Measurements from ENCODE around the gene SLIT3.

Gene SLIT3

DNA sequence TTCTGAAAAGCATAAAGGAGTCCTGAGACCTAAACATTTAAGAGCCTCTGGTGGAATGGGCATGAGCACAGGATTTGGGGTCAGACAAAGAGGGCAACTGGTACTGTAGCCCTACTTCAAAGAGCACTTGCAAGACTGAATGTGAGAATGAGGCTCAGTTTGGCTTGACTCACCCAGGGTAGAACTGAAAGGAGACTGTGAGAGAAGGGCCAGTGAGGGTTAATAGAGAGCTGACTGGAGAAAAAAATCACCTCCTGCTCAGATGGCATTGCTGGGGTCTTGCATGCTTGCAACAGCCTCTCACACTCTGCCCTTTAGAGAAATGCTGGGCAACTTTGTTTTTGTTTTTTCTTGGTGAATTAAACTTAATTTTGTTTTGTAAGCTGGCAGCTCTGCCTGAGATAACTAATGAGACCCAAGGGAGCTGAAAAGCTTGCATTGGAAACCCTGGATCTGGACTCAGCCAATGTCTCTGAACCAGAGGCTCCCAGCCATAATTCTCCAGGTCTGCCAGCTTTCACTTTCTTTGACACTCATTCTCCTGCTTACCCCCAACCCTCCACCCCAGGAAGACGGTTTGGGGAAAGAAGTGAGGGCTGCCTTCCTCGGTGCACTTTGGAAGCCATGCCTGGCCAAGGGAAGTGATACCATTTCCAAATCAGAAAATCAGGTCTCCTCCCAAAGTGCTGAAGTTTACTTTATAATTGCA, 560.7 kb downstream of the SLIT3 start:
- H3K4me3 ChIP-seq (IDR thresholded peaks at IDR 0.05; ENCODE audit: insufficient read depth, low read depth, low read length) = no peak overlapping the region
- no peaks in the 10 kb centered on the region for H3K4me1 ChIP-seq (ENCODE audit: low read depth, poor library complexity, severe bottlenecking)
- no peak overlapping the region for H2AFZ ChIP-seq (ENCODE audit: low read depth)
- no peak for TF ChIP-seq CTCF (conservative IDR thresholded peaks at IDR 0.05; ENCODE audit: low read depth, low read length)
- no peaks in the 10 kb centered on the region for H3K79me2 ChIP-seq (ENCODE audit: insufficient read depth, low read depth)
- H3K9ac ChIP-seq = no peak overlapping the region
- H3K36me3 ChIP-seq (ENCODE audit: insufficient read depth) = no peaks in the 10 kb centered on the region
- no peak overlapping the region for H3K4me2 ChIP-seq
- no peaks in the 10 kb centered on the region for H3K27me3 ChIP-seq (ENCODE audit: insufficient read depth, low read depth)
- H3K27ac ChIP-seq = no peak overlapping the region
- H4K20me1 ChIP-seq (ENCODE audit: insufficient read depth) = no peaks in the 10 kb centered on the region

GRCh38 chr5:168737066-168737465, 563.9 kb downstream of the SLIT3 start:
- Histone ChIP-seq H3K4me3 (IDR thresholded peaks at IDR 0.05; ENCODE audit: insufficient read depth, low read depth, low read length) (no peak overlapping the region), H3K9ac (no peak overlapping the region), H3K4me2 (no peak overlapping the region), H4K20me1 (ENCODE audit: insufficient read depth) (no peaks in the 10 kb centered on the region), H3K79me2 (ENCODE audit: insufficient read depth, low read depth) (no peaks in the 10 kb centered on the region), H2AFZ (ENCODE audit: low read depth) (no peak overlapping the region), H3K27me3 (ENCODE audit: insufficient read depth, low read depth) (no peaks in the 10 kb centered on the region), H3K4me1 (ENCODE audit: low read depth, poor library complexity, severe bottlenecking) (no peaks in the 10 kb centered on the region), H3K36me3 (ENCODE audit: insufficient read depth) (no peaks in the 10 kb centered on the region), H3K27ac (no peak overlapping the region)
- TF ChIP-seq CTCF (conservative IDR thresholded peaks at IDR 0.05; ENCODE audit: low read depth, low read length) = no peak

DNA sequence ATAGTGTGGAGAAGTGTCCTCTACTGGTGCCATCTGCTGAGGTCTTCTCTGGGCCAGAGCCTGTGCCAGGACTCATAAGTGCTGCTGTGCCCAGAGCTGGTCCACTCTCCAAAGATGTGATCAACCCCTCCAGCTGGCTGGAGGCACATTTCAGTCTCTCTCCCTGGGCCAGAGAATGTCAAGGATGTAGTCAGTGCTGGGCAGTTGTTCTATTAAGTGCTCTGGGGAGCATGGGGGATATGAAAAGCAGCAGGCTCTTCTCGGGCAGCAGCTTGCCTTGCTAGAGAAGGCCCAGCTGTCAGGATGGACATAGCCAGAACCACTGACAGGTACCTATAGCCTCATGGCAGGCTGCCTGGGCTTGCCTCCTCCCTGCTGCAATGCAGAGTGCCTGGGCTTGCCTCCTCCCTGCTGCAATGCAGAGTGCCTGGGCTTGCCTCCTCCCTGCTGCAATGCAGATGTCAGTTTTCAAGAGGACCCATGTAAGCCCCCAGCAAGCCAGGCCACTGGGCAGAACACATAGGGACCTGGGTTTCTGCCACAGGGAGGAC, 564.6 kb downstream of the SLIT3 start:
- Histone ChIP-seq H3K36me3 (ENCODE audit: insufficient read depth) (no peaks in the 10 kb centered on the region), H3K4me1 (ENCODE audit: low read depth, poor library complexity, severe bottlenecking) (no peaks in the 10 kb centered on the region), H3K4me2 (no peak overlapping the region), H3K9ac (no peak overlapping the region), H2AFZ (ENCODE audit: low read depth) (no peak overlapping the region), H3K4me3 (IDR thresholded peaks at IDR 0.05; ENCODE audit: insufficient read depth, low read depth, low read length) (no peak overlapping the region), H3K27ac (no peak overlapping the region), H3K79me2 (ENCODE audit: insufficient read depth, low read depth) (no peaks in the 10 kb centered on the region), H4K20me1 (ENCODE audit: insufficient read depth) (no peaks in the 10 kb centered on the region), H3K27me3 (ENCODE audit: insufficient read depth, low read depth) (no peaks in the 10 kb centered on the region)
- TF ChIP-seq CTCF (conservative IDR thresholded peaks at IDR 0.05; ENCODE audit: low read depth, low read length) = no peak

DNA sequence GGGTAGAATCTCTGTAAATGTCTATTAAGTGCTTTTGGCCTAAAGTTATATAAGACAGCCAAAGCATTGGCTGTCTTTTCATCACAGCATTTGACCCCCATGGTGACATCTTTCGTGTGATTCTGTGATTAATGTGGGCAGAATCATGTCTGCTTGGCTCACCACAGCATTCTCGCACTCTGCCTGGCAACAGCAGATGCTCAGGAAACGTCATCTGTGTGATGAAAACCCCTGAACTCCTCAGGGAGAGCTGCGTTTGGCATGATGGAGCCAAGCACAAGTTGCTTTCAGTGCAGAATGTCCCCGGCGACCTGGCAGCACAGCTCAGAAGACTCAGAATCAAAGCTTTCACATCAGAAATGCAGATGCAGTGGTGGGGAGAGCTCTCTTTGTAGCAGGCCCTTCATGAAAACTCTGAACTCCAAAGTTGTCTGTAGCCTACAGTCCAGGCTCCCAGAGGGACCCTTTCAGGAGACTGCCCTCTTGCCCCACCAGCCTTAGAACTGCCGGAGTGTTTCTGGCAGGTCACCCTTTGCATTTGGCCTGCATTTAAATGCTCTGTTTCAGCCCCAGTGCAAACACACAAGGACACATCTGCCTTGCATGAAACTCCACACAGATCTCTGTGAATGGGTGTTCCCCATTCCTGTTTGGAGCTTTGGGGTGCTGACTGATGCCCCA, 566.2 kb downstream of the SLIT3 start:
- no peak overlapping the region for H3K9ac ChIP-seq
- H3K4me3 ChIP-seq (IDR thresholded peaks at IDR 0.05; ENCODE audit: insufficient read depth, low read depth, low read length) = no peak overlapping the region
- no peaks in the 10 kb centered on the region for H3K27me3 ChIP-seq (ENCODE audit: insufficient read depth, low read depth)
- no peak overlapping the region for H3K4me2 ChIP-seq
- H3K36me3 ChIP-seq (ENCODE audit: insufficient read depth) = no peaks in the 10 kb centered on the region
- no peaks in the 10 kb centered on the region for H3K79me2 ChIP-seq (ENCODE audit: insufficient read depth, low read depth)
- no peak overlapping the region for H2AFZ ChIP-seq (ENCODE audit: low read depth)
- H3K27ac ChIP-seq = no peak overlapping the region
- H4K20me1 ChIP-seq (ENCODE audit: insufficient read depth) = no peaks in the 10 kb centered on the region
- H3K4me1 ChIP-seq (ENCODE audit: low read depth, poor library complexity, severe bottlenecking) = no peaks in the 10 kb centered on the region
- no peak for TF ChIP-seq CTCF (conservative IDR thresholded peaks at IDR 0.05; ENCODE audit: low read depth, low read length)
